PC-9 (cell line): ENCODE results near the gene SLC6A20. TPM values are rescaled to one million over a fixed set of nuclear protein-coding genes. Genes with fewer than 3 reads are reported as not detected.

Experiments used
- BruUV-seq: library from RNA; stranded (reverse); fragments of 400-500 nt; replicated peaks from 2 replicates; lab custom pipeline; 2021; lab: Mats Ljungman, UMichigan
- CTCF ChIA-PET: fragments of 300-600 bp; sonication (Branson Sonifier 250); formaldehyde crosslinking; loops from one replicate; lab custom pipeline; 2022; ENCODE audit warnings: antibody characterized with exemption; lab: Charles Lee
- POLR2A ChIA-PET: fragments of 300-600 bp; sonication (Branson Sonifier 250); formaldehyde crosslinking; loops from one replicate; lab custom pipeline; 2022; ENCODE audit warnings: antibody characterized with exemption; ENCODE audit not compliant: unreplicated experiment; lab: Charles Lee
- DNase-seq, 2 experiments: peaks; one replicate each; pipeline versions ENCODE4 v3.0.0 to v3.0.0-alpha.2; 2015 to 2022; ENCODE audit warnings: mixed read lengths in 1 of 2
- H2AFZ ChIP-seq: fragments of 200-600 bp; sonication (generic); 2 replicates; pipeline ENCODE4 v1.8.1; 2017; ENCODE audit warnings: antibody characterized with exemption
- H3F3A ChIP-seq: fragments of 200-600 bp; sonication (generic); 2 replicates; pipeline ENCODE4 v1.8.1; 2017; ENCODE audit warnings: antibody characterized with exemption, mild to moderate bottlenecking, low read depth; ENCODE audit not compliant: insufficient read depth
- H3K27ac ChIP-seq: fragments of 200-600 bp; sonication (generic); 2 replicates; pipeline ENCODE4 v1.6.1; 2016; ENCODE audit warnings: mixed run types
- H3K27me3 ChIP-seq: fragments of 200-600 bp; sonication (generic); 2 replicates; pipeline ENCODE4 v1.6.1; 2016; ENCODE audit warnings: low read depth, mixed run types; ENCODE audit not compliant: insufficient read depth
- H3K36me3 ChIP-seq: fragments of 200-600 bp; sonication (generic); 2 replicates; pipeline ENCODE4 v1.6.1; 2016; ENCODE audit warnings: low read depth, mixed run types
- H3K4me1 ChIP-seq: fragments of 200-600 bp; sonication (generic); replicated peaks from 2 replicates; pipeline ENCODE4 v1.6.1; 2016; ENCODE audit warnings: mixed run types; ENCODE audit not compliant: insufficient read depth
- H3K4me2 ChIP-seq: fragments of 200-600 bp; sonication (generic); 2 replicates; pipeline ENCODE4 v1.6.1; 2017; ENCODE audit warnings: mixed run types
- H3K4me3 ChIP-seq: fragments of 200-600 bp; sonication (generic); 2 replicates; pipeline ENCODE4 v1.6.1; 2016; ENCODE audit warnings: mixed run types
- H3K79me2 ChIP-seq: fragments of 200-600 bp; sonication (generic); 2 replicates; pipeline ENCODE4 v1.6.1; 2017; ENCODE audit warnings: low read depth, mixed run types
- H3K9me2 ChIP-seq: fragments of 200-600 bp; sonication (generic); 2 replicates; pipeline ENCODE4 v1.8.1; 2017; ENCODE audit warnings: mild to moderate bottlenecking; ENCODE audit not compliant: insufficient read depth
- H3K9me3 ChIP-seq: fragments of 200-600 bp; sonication (generic); 2 replicates; pipeline ENCODE4 v1.8.1; 2016; ENCODE audit warnings: low read depth; ENCODE audit not compliant: insufficient read depth
- H4K20me1 ChIP-seq: fragments of 200-600 bp; sonication (generic); 2 replicates; pipeline ENCODE4 v1.8.1; 2017; ENCODE audit not compliant: insufficient read depth
- EZH2 ChIP-seq: fragments of 200-600 bp; sonication (generic); IDR thresholded peaks from 2 replicates; pipeline ENCODE4 v1.8.0; 2017; ENCODE audit warnings: antibody characterized with exemption, low read depth
- intact Hi-C: fragments of 100-400 bp; cut with micrococcal nuclease; formaldehyde crosslinking; loops from one replicate; pipeline ENCODE4 v1.10.0; 2022; ENCODE audit not compliant: unreplicated experiment
- total RNA-seq: library from RNA; stranded (reverse); gene quantifications from 2 replicates; pipeline ENCODE4 v1.2.3, GENCODE V29; 2021
- TF ChIP-seq, protein P1 (sequence below): fragments of 200-600 bp; sonication (generic); conservative IDR thresholded peaks from 2 replicates; pipeline ENCODE4 v1.6.1; 2017; ENCODE audit warnings: mixed run types, antibody characterized with exemption, mild to moderate bottlenecking, moderate library complexity

SLC6A20 gene
- total RNA-seq, 1 experiment from 2014 or later = not detected

- Histone ChIP-seq H3K36me3 (peaks cover 35% of the 10 kb centered on the region), H3F3A (no peaks in the 10 kb centered on the region), H3K4me2 (no peak overlapping the region), H3K79me2 (no peaks in the 10 kb centered on the region), H4K20me1 (no peaks in the 10 kb centered on the region), H3K4me3 (no peak overlapping the region), H3K27ac (no peak overlapping the region), H3K4me1 (no peaks in the 10 kb centered on the region), H3K9me2 (no peaks in the 10 kb centered on the region), H2AFZ (no peak overlapping the region), H3K9me3 (no peaks in the 10 kb centered on the region), H3K27me3 (no peaks in the 10 kb centered on the region)
- intact Hi-C loops = no loop called here
- no TSS peak for BruUV-seq
- ChIA-PET POLR2A (no interaction called here), CTCF (no interaction called here)
- TF ChIP-seq, protein P1, sequence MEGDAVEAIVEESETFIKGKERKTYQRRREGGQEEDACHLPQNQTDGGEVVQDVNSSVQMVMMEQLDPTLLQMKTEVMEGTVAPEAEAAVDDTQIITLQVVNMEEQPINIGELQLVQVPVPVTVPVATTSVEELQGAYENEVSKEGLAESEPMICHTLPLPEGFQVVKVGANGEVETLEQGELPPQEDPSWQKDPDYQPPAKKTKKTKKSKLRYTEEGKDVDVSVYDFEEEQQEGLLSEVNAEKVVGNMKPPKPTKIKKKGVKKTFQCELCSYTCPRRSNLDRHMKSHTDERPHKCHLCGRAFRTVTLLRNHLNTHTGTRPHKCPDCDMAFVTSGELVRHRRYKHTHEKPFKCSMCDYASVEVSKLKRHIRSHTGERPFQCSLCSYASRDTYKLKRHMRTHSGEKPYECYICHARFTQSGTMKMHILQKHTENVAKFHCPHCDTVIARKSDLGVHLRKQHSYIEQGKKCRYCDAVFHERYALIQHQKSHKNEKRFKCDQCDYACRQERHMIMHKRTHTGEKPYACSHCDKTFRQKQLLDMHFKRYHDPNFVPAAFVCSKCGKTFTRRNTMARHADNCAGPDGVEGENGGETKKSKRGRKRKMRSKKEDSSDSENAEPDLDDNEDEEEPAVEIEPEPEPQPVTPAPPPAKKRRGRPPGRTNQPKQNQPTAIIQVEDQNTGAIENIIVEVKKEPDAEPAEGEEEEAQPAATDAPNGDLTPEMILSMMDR = no peak
- DNase-seq = no peak
These were observed 30.0 kb upstream of the SLC6A20 start for GRCh38 chr3:45826321-45826720.

DNA sequence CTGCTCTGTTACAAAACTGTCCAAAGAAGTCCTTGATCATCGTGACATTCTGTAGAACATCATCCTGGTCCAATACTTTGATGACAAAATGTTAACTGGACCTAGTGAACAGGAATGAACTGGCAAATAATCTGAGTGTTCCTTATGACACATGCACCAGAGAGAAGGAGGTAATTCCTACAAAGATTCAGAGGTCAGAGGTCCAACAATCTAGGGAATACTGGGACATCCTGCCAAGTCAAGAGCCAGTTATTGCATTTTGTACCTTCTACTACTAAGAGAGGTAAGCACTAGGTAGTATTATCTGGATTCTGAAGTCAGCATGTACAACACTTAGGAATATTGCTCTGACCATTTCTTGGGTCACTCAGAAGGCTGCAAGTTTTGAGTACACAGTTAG, 24.8 kb upstream of the SLC6A20 start:
- H2AFZ ChIP-seq = no peak overlapping the region
- H3K36me3 ChIP-seq = peaks cover 25% of the 10 kb centered on the region
- H3K27ac ChIP-seq = no peak overlapping the region
- H3K79me2 ChIP-seq = no peaks in the 10 kb centered on the region
- H3K4me2 ChIP-seq = no peak overlapping the region
- ChIA-PET CTCF (no interaction called here), POLR2A (no interaction called here)
- intact Hi-C loops = no loop called here
- H3K9me2 ChIP-seq = no peaks in the 10 kb centered on the region
- H4K20me1 ChIP-seq = no peaks in the 10 kb centered on the region
- peaks cover 2% of the 10 kb centered on the region for H3K9me3 ChIP-seq
- H3K4me3 ChIP-seq = no peak overlapping the region
- BruUV-seq = no TSS peak
- no peaks in the 10 kb centered on the region for H3K27me3 ChIP-seq
- no peak for DNase-seq
- peaks cover 38% of the 10 kb centered on the region for H3K4me1 ChIP-seq
- TF ChIP-seq, protein P1 = no peak
- TF ChIP-seq EZH2 = no peak
- peaks cover 37% of the 10 kb centered on the region for H3F3A ChIP-seq

- H2AFZ ChIP-seq = no peak overlapping the region
- ChIA-PET POLR2A (interaction anchor here (0.6 kb wide), 1 partner anchor 13 kb away, joined by 11 read pairs; no protein-coding TSS in a partner anchor), CTCF (no interaction called here)
- intact Hi-C loops = loop anchor here (5.0 kb wide), 1 partner anchor 57 kb away; no protein-coding TSS in a partner anchor
- H3K27me3 ChIP-seq = no peaks in the 10 kb centered on the region
- DNase-seq = no peak
- peaks cover 39% of the 10 kb centered on the region for H3F3A ChIP-seq
- no peak overlapping the region for H3K4me2 ChIP-seq
- TF ChIP-seq, protein P1 = no peak
- TF ChIP-seq EZH2 = no peak
- no peaks in the 10 kb centered on the region for H3K79me2 ChIP-seq
- H3K36me3 ChIP-seq = peaks cover 16% of the 10 kb centered on the region; the same call in 1 of the 2 replicates
- no peak overlapping the region for H3K27ac ChIP-seq
- H3K4me3 ChIP-seq = no peak overlapping the region
- H3K9me3 ChIP-seq = peaks cover 10% of the 10 kb centered on the region
- H3K4me1 ChIP-seq = peaks cover 42% of the 10 kb centered on the region
- H4K20me1 ChIP-seq = no peaks in the 10 kb centered on the region
- H3K9me2 ChIP-seq = no peaks in the 10 kb centered on the region
- no TSS peak for BruUV-seq
These were observed 23.2 kb upstream of the SLC6A20 start for GRCh38 chr3:45819543-45819942.
